Esophagus squamous epithelium (tissue), 4 donors: ENCODE data around the gene TJAP1.

Source experiments
- POLR2A ChIP-seq, 4 donors: fragments of 450-650 bp; IDR thresholded peaks; one replicate each; pipeline ENCODE4 v1.6.1; 2017; ENCODE audit warnings: antibody characterized with exemption in 4 of 4, mild to moderate bottlenecking in 4 of 4, moderate library complexity in 3 of 4
- TF ChIP-seq, protein P1 (sequence below), 6 experiments: fragments of 450-650 bp in 4 of 6; fragments of 200-600 bp in 2 of 6; sonication (generic) in 2 of 6; IDR thresholded peaks; one replicate each; pipeline ENCODE4 v1.5.1; 2016 to 2019; ENCODE audit warnings: antibody characterized with exemption in 6 of 6, mild to moderate bottlenecking in 4 of 6, moderate library complexity in 4 of 6

DNA sequence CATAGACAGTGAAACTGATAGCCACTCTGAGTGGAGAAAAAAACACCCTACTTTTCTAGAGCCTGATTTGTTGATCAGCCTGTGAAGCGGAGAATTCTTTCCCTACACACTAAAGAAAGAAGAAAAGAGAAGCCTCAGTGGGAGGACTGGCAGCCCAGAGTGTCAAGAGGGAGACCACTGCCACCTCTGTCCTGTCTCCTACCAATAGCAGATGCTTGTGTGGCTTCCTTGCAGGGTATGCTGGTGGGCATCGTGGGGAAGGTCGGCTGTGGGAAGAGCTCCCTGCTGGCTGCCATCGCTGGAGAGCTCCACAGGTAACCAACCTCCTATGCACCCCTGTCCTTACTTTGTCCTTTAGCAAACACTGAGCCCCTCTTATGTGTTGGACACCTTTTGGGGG lies 39.7 kb upstream of the TJAP1 start:
- TF ChIP-seq POLR2A (IDR thresholded peaks at IDR 0.05), result no peak
- TF ChIP-seq, protein P1, sequence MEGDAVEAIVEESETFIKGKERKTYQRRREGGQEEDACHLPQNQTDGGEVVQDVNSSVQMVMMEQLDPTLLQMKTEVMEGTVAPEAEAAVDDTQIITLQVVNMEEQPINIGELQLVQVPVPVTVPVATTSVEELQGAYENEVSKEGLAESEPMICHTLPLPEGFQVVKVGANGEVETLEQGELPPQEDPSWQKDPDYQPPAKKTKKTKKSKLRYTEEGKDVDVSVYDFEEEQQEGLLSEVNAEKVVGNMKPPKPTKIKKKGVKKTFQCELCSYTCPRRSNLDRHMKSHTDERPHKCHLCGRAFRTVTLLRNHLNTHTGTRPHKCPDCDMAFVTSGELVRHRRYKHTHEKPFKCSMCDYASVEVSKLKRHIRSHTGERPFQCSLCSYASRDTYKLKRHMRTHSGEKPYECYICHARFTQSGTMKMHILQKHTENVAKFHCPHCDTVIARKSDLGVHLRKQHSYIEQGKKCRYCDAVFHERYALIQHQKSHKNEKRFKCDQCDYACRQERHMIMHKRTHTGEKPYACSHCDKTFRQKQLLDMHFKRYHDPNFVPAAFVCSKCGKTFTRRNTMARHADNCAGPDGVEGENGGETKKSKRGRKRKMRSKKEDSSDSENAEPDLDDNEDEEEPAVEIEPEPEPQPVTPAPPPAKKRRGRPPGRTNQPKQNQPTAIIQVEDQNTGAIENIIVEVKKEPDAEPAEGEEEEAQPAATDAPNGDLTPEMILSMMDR (IDR thresholded peaks at IDR 0.05), result no peak
